ENCODE results near the gene PHLDA3.

The PHLDA3 gene

GRCh38 chr1:201419746-201420607 lies 49.0 kb downstream of the PHLDA3 start:
- no peaks in the 10 kb centered on the region for H3K9me3 ChIP-seq (replicated peaks; ENCODE audit: insufficient read depth, low read length)
- no peaks in the 10 kb centered on the region for H3K4me1 ChIP-seq (ENCODE audit: low read length)
- no peak overlapping the region for H2AFZ ChIP-seq (ENCODE audit: low read length)
- DNase-seq, result no peak
- H3K4me2 ChIP-seq (ENCODE audit: low read depth, low read length), result no peak overlapping the region
- H3K27me3 ChIP-seq (replicated peaks; ENCODE audit: insufficient read depth, low read length), result peaks cover 32% of the 10 kb centered on the region
- no peaks in the 10 kb centered on the region for H4K20me1 ChIP-seq (ENCODE audit: insufficient read depth, low read length)
- H3K27ac ChIP-seq (ENCODE audit: low read length), result no peak overlapping the region
- no peak overlapping the region for H3K9ac ChIP-seq (ENCODE audit: low read length)
- H3K79me2 ChIP-seq (ENCODE audit: low read length), result no peaks in the 10 kb centered on the region
- H3K9me2 ChIP-seq (replicated peaks; ENCODE audit: insufficient read depth, low read length), result no peaks in the 10 kb centered on the region
- no peaks in the 10 kb centered on the region for H3F3A ChIP-seq (ENCODE audit: insufficient read depth, low read length)
- no peak overlapping the region for H3K4me3 ChIP-seq (ENCODE audit: low read length)
- no peaks in the 10 kb centered on the region for H3K36me3 ChIP-seq (replicated peaks; ENCODE audit: insufficient read depth, low read length)
- TF ChIP-seq EZH2phosphoT487 (IDR thresholded peaks at IDR 0.05; ENCODE audit: low read length) (no peak), CTCF (IDR thresholded peaks at IDR 0.05; ENCODE audit: low read length) (no peak), EZH2 (optimal IDR thresholded peaks at IDR 0.05; ENCODE audit: low read depth, low read length) (no peak)

GRCh38 chr1:201419256-201419655 lies 49.7 kb downstream of the PHLDA3 start:
- H2AFZ ChIP-seq (ENCODE audit: low read length), result no peak overlapping the region
- H3K4me2 ChIP-seq (ENCODE audit: low read depth, low read length), result no peak overlapping the region
- no peaks in the 10 kb centered on the region for H3K4me1 ChIP-seq (ENCODE audit: low read length)
- no peak overlapping the region for H3K27ac ChIP-seq (ENCODE audit: low read length)
- H3F3A ChIP-seq (ENCODE audit: insufficient read depth, low read length), result no peaks in the 10 kb centered on the region
- DNase-seq, result no peak
- no peaks in the 10 kb centered on the region for H3K9me2 ChIP-seq (replicated peaks; ENCODE audit: insufficient read depth, low read length)
- no peak overlapping the region for H3K4me3 ChIP-seq (ENCODE audit: low read length)
- TF ChIP-seq EZH2 (optimal IDR thresholded peaks at IDR 0.05; ENCODE audit: low read depth, low read length), result no peak
- TF ChIP-seq CTCF (IDR thresholded peaks at IDR 0.05; ENCODE audit: low read length), result no peak
- no peak for TF ChIP-seq EZH2phosphoT487 (IDR thresholded peaks at IDR 0.05; ENCODE audit: low read length)
- H3K27me3 ChIP-seq (replicated peaks; ENCODE audit: insufficient read depth, low read length), result peaks cover 37% of the 10 kb centered on the region
- H4K20me1 ChIP-seq (ENCODE audit: insufficient read depth, low read length), result no peaks in the 10 kb centered on the region
- H3K79me2 ChIP-seq (ENCODE audit: low read length), result no peaks in the 10 kb centered on the region
- no peak overlapping the region for H3K9ac ChIP-seq (ENCODE audit: low read length)
- no peaks in the 10 kb centered on the region for H3K36me3 ChIP-seq (replicated peaks; ENCODE audit: insufficient read depth, low read length)
- H3K9me3 ChIP-seq (replicated peaks; ENCODE audit: insufficient read depth, low read length), result no peaks in the 10 kb centered on the region

GRCh38 chr1:201418461-201418860 lies 50.5 kb downstream of the PHLDA3 start:
- no peak overlapping the region for H3K4me3 ChIP-seq (ENCODE audit: low read length)
- H3K9ac ChIP-seq (ENCODE audit: low read length), result no peak overlapping the region
- no peaks in the 10 kb centered on the region for H3K9me3 ChIP-seq (replicated peaks; ENCODE audit: insufficient read depth, low read length)
- no peaks in the 10 kb centered on the region for H3K79me2 ChIP-seq (ENCODE audit: low read length)
- H3K9me2 ChIP-seq (replicated peaks; ENCODE audit: insufficient read depth, low read length), result no peaks in the 10 kb centered on the region
- no peaks in the 10 kb centered on the region for H4K20me1 ChIP-seq (ENCODE audit: insufficient read depth, low read length)
- no peak overlapping the region for H2AFZ ChIP-seq (ENCODE audit: low read length)
- TF ChIP-seq EZH2 (optimal IDR thresholded peaks at IDR 0.05; ENCODE audit: low read depth, low read length), result no peak
- H3K4me2 ChIP-seq (ENCODE audit: low read depth, low read length), result no peak overlapping the region
- H3K4me1 ChIP-seq (ENCODE audit: low read length), result no peaks in the 10 kb centered on the region
- H3F3A ChIP-seq (ENCODE audit: insufficient read depth, low read length), result no peaks in the 10 kb centered on the region
- H3K36me3 ChIP-seq (replicated peaks; ENCODE audit: insufficient read depth, low read length), result no peaks in the 10 kb centered on the region
- DNase-seq, result no peak
- H3K27ac ChIP-seq (ENCODE audit: low read length), result no peak overlapping the region
- peaks cover 37% of the 10 kb centered on the region for H3K27me3 ChIP-seq (replicated peaks; ENCODE audit: insufficient read depth, low read length)

Measured in MM.1S (cell line).